ENCODE results near the gene PDCD1LG2. TPM values are rescaled to one million over a fixed set of nuclear protein-coding genes. Genes with fewer than 3 reads are reported as not detected.
"Not testable (repeated sequence)": the region's sequence is repeated elsewhere in the genome, so short reads cannot be mapped to it uniquely, and the experiment has no call there.

Gene PDCD1LG2
- total and polyA plus RNA-seq, 2 donors: 3.4 to 8.2 TPM

DNA sequence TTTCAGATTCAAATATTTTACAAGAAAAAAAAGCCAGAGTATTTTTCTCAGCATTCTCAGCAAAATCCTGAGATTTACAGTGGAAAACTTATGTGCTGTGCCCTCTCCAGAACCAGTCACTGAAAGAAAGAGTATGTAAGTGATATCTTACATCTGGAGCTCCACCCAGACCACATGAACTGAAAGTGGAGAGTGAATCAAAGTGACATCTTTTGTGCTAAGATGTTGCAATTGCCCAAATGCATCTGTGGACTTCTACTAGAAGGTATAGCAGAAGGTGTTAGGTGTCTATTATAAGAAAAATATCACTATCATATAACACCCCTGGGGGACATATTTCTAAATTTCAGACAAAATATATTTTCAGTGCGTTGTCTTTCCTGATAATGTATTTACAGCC lies 69.5 kb downstream of the PDCD1LG2 start:
- no peak overlapping the region for H3K4me3 ChIP-seq (ENCODE audit: low read length in 2 of 2)
- 94% methylated on average over 1 of the region's 1 CpG for WGBS
- peaks cover 0 to 5% of the 10 kb centered on the region in 2 donors for H3K4me1 ChIP-seq (ENCODE audit: control insufficient read depth in 2 of 2, insufficient read depth in 2 of 2, low read length in 2 of 2)
- H3K36me3 ChIP-seq (ENCODE audit: control insufficient read depth in 2 of 2, insufficient read depth in 2 of 2, low read length in 1 of 2): peaks cover 0 to 5% of the 10 kb centered on the region in 2 donors
- H3K9me3 ChIP-seq (ENCODE audit: control insufficient read depth in 2 of 2, insufficient read depth in 1 of 2, low read length in 1 of 2): no peaks in the 10 kb centered on the region
- H3K27me3 ChIP-seq (ENCODE audit: control insufficient read depth in 2 of 2, insufficient read depth in 1 of 2, low read length in 1 of 2): no peaks in the 10 kb centered on the region
- DNase-seq (ENCODE audit: low read depth in 6 of 9, low spot score in 9 of 9): no peak
- no peak overlapping the region for H3K27ac ChIP-seq (ENCODE audit: low read depth in 1 of 2, low read length in 1 of 2)

GRCh38 chr9:5580650-5581049 lies 70.3 kb downstream of the PDCD1LG2 start:
- no peak for DNase-seq (ENCODE audit: low read depth in 6 of 9, low spot score in 9 of 9)
- Histone ChIP-seq H3K9me3 (ENCODE audit: control insufficient read depth in 2 of 2, insufficient read depth in 1 of 2, low read length in 1 of 2) (no peaks in the 10 kb centered on the region), H3K4me3 (ENCODE audit: low read length in 2 of 2) (no peak overlapping the region), H3K36me3 (ENCODE audit: control insufficient read depth in 2 of 2, insufficient read depth in 2 of 2, low read length in 1 of 2) (peaks cover 0 to 4% of the 10 kb centered on the region in 2 donors), H3K27me3 (ENCODE audit: control insufficient read depth in 2 of 2, insufficient read depth in 1 of 2, low read length in 1 of 2) (no peaks in the 10 kb centered on the region), H3K27ac (ENCODE audit: low read depth in 1 of 2, low read length in 1 of 2) (no peak overlapping the region), H3K4me1 (ENCODE audit: control insufficient read depth in 2 of 2, insufficient read depth in 2 of 2, low read length in 2 of 2) (peaks cover 0 to 5% of the 10 kb centered on the region in 2 donors)
- 97% methylated on average over 3 of the region's 3 CpGs for WGBS

DNA sequence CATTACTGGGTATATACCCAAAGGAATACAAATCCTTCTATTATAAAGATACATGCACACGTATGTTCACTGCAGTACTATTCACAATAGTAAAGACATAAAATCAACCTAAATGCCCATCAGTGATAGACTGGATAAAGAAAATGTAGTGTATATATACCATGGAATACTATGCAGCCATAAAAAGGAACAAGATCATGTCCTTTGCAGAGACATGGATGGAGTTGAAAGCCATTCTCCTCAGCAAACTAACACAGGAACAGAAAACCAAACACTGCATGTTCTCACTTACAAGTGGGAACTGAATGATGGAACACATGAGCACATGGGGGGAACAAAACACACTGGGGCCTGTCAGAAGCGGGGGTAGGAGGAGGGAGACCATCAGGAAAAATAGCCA lies 71.4 kb downstream of the PDCD1LG2 start:
- not testable (repeated sequence) for H3K4me1 ChIP-seq (ENCODE audit: control insufficient read depth in 2 of 2, insufficient read depth in 2 of 2, low read length in 2 of 2); H3K36me3 ChIP-seq (ENCODE audit: control insufficient read depth in 2 of 2, insufficient read depth in 2 of 2, low read length in 1 of 2); H3K27me3 ChIP-seq (ENCODE audit: control insufficient read depth in 2 of 2, insufficient read depth in 1 of 2, low read length in 1 of 2); H3K4me3 ChIP-seq (ENCODE audit: low read length in 2 of 2); DNase-seq (ENCODE audit: low read depth in 6 of 9, low spot score in 9 of 9); H3K9me3 ChIP-seq (ENCODE audit: control insufficient read depth in 2 of 2, insufficient read depth in 1 of 2, low read length in 1 of 2); H3K27ac ChIP-seq (ENCODE audit: low read depth in 1 of 2, low read length in 1 of 2)
- 97% methylated on average over 2 of the region's 2 CpGs for WGBS

DNA sequence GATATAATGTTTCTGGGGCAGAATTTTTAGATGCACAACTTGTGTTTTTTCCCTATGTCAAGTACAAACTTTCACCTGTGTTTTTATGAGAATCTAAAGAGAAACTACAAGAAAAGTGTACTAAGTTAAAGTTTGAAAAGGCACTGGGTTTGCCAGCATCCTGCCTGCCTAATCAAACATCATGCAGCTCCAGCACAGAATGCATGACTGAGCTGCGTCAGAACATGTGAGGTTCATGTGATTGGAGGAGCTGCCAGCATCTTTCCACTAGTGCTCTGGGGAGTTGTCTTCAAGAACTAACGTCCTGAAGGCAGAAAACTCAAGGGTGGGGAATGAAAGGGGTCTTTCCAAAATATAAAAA lies 72.5 kb downstream of the PDCD1LG2 start:
- H3K9me3 ChIP-seq (ENCODE audit: control insufficient read depth in 2 of 2, insufficient read depth in 1 of 2, low read length in 1 of 2): no peaks in the 10 kb centered on the region
- peak in 1 of 9 donors; percentile 50 for DNase-seq (ENCODE audit: low read depth in 6 of 9, low spot score in 9 of 9)
- H3K36me3 ChIP-seq (ENCODE audit: control insufficient read depth in 2 of 2, insufficient read depth in 2 of 2, low read length in 1 of 2): no peaks in the 10 kb centered on the region
- peak overlapping the region in 1 of 2 donors; percentile 73 for H3K27ac ChIP-seq (ENCODE audit: low read depth in 1 of 2, low read length in 1 of 2)
- 81% methylated on average over 2 of the region's 2 CpGs for WGBS
- H3K4me3 ChIP-seq (ENCODE audit: low read length in 2 of 2): no peak overlapping the region
- H3K4me1 ChIP-seq (ENCODE audit: control insufficient read depth in 2 of 2, insufficient read depth in 2 of 2, low read length in 2 of 2): peaks cover 4 to 9% of the 10 kb centered on the region in 2 donors
- no peaks in the 10 kb centered on the region for H3K27me3 ChIP-seq (ENCODE audit: control insufficient read depth in 2 of 2, insufficient read depth in 1 of 2, low read length in 1 of 2)

- H3K27ac ChIP-seq (ENCODE audit: low read depth in 1 of 2, low read length in 1 of 2): peak overlapping the region in 1 of 2 donors; percentile 64
- no peaks in the 10 kb centered on the region for H3K27me3 ChIP-seq (ENCODE audit: control insufficient read depth in 2 of 2, insufficient read depth in 1 of 2, low read length in 1 of 2)
- no peak overlapping the region for H3K4me3 ChIP-seq (ENCODE audit: low read length in 2 of 2)
- H3K9me3 ChIP-seq (ENCODE audit: control insufficient read depth in 2 of 2, insufficient read depth in 1 of 2, low read length in 1 of 2): no peaks in the 10 kb centered on the region
- no peaks in the 10 kb centered on the region for H3K36me3 ChIP-seq (ENCODE audit: control insufficient read depth in 2 of 2, insufficient read depth in 2 of 2, low read length in 1 of 2)
- H3K4me1 ChIP-seq (ENCODE audit: control insufficient read depth in 2 of 2, insufficient read depth in 2 of 2, low read length in 2 of 2): peaks cover 4 to 9% of the 10 kb centered on the region in 2 donors
- peak in 1 of 9 donors; percentile 53 for DNase-seq (ENCODE audit: low read depth in 6 of 9, low spot score in 9 of 9)
Measured at GRCh38 chr9:5586391-5586802, 76.1 kb downstream of the PDCD1LG2 start.

GRCh38 chr9:5587024-5587423 lies 76.7 kb downstream of the PDCD1LG2 start:
- Histone ChIP-seq H3K27ac (ENCODE audit: low read depth in 1 of 2, low read length in 1 of 2) (no peak overlapping the region), H3K27me3 (ENCODE audit: control insufficient read depth in 2 of 2, insufficient read depth in 1 of 2, low read length in 1 of 2) (no peaks in the 10 kb centered on the region), H3K9me3 (ENCODE audit: control insufficient read depth in 2 of 2, insufficient read depth in 1 of 2, low read length in 1 of 2) (no peaks in the 10 kb centered on the region), H3K4me3 (ENCODE audit: low read length in 2 of 2) (no peak overlapping the region), H3K4me1 (ENCODE audit: control insufficient read depth in 2 of 2, insufficient read depth in 2 of 2, low read length in 2 of 2) (peaks cover 4 to 9% of the 10 kb centered on the region in 2 donors), H3K36me3 (ENCODE audit: control insufficient read depth in 2 of 2, insufficient read depth in 2 of 2, low read length in 1 of 2) (no peaks in the 10 kb centered on the region)
- WGBS: 98% methylated on average over 1 of the region's 1 CpG
- no peak for DNase-seq (ENCODE audit: low read depth in 6 of 9, low spot score in 9 of 9)

GRCh38 chr9:5592231-5592630 lies 81.9 kb downstream of the PDCD1LG2 start:
- Histone ChIP-seq H3K4me3 (ENCODE audit: low read length in 2 of 2) (no peak overlapping the region), H3K27ac (ENCODE audit: low read depth in 1 of 2, low read length in 1 of 2) (peak overlapping the region in 1 of 2 donors; percentile 49), H3K9me3 (ENCODE audit: control insufficient read depth in 2 of 2, insufficient read depth in 1 of 2, low read length in 1 of 2) (no peaks in the 10 kb centered on the region), H3K4me1 (ENCODE audit: control insufficient read depth in 2 of 2, insufficient read depth in 2 of 2, low read length in 2 of 2) (peaks cover 0 to 3% of the 10 kb centered on the region in 2 donors), H3K36me3 (ENCODE audit: control insufficient read depth in 2 of 2, insufficient read depth in 2 of 2, low read length in 1 of 2) (peaks cover 0 to 3% of the 10 kb centered on the region in 2 donors), H3K27me3 (ENCODE audit: control insufficient read depth in 2 of 2, insufficient read depth in 1 of 2, low read length in 1 of 2) (no peaks in the 10 kb centered on the region)
- WGBS: 93% methylated on average over 3 of the region's 3 CpGs
- no peak for DNase-seq (ENCODE audit: low read depth in 6 of 9, low spot score in 9 of 9)

GRCh38 chr9:5592904-5593303 lies 82.6 kb downstream of the PDCD1LG2 start:
- no peaks in the 10 kb centered on the region for H3K27me3 ChIP-seq (ENCODE audit: control insufficient read depth in 2 of 2, insufficient read depth in 1 of 2, low read length in 1 of 2)
- H3K4me3 ChIP-seq (ENCODE audit: low read length in 2 of 2): no peak overlapping the region
- WGBS: 95% methylated on average over 5 of the region's 5 CpGs
- no peak for DNase-seq (ENCODE audit: low read depth in 6 of 9, low spot score in 9 of 9)
- H3K4me1 ChIP-seq (ENCODE audit: control insufficient read depth in 2 of 2, insufficient read depth in 2 of 2, low read length in 2 of 2): peaks cover 0 to 3% of the 10 kb centered on the region in 2 donors
- peak overlapping the region in 1 of 2 donors; percentile 20 for H3K27ac ChIP-seq (ENCODE audit: low read depth in 1 of 2, low read length in 1 of 2)
- no peaks in the 10 kb centered on the region for H3K9me3 ChIP-seq (ENCODE audit: control insufficient read depth in 2 of 2, insufficient read depth in 1 of 2, low read length in 1 of 2)
- peaks cover 0 to 3% of the 10 kb centered on the region in 2 donors for H3K36me3 ChIP-seq (ENCODE audit: control insufficient read depth in 2 of 2, insufficient read depth in 2 of 2, low read length in 1 of 2)

GRCh38 chr9:5593904-5594303 lies 83.6 kb downstream of the PDCD1LG2 start:
- H3K4me3 ChIP-seq (ENCODE audit: low read length in 2 of 2): no peak overlapping the region
- DNase-seq (ENCODE audit: low read depth in 6 of 9, low spot score in 9 of 9): peak in 1 of 9 donors; percentile 35
- no peaks in the 10 kb centered on the region for H3K27me3 ChIP-seq (ENCODE audit: control insufficient read depth in 2 of 2, insufficient read depth in 1 of 2, low read length in 1 of 2)
- WGBS: 42% methylated on average over 2 of the region's 2 CpGs
- peak overlapping the region in 1 of 2 donors; percentile 9 for H3K27ac ChIP-seq (ENCODE audit: low read depth in 1 of 2, low read length in 1 of 2)
- no peaks in the 10 kb centered on the region for H3K9me3 ChIP-seq (ENCODE audit: control insufficient read depth in 2 of 2, insufficient read depth in 1 of 2, low read length in 1 of 2)
- H3K4me1 ChIP-seq (ENCODE audit: control insufficient read depth in 2 of 2, insufficient read depth in 2 of 2, low read length in 2 of 2): peaks cover 0 to 3% of the 10 kb centered on the region in 2 donors
- peaks cover 0 to 3% of the 10 kb centered on the region in 2 donors for H3K36me3 ChIP-seq (ENCODE audit: control insufficient read depth in 2 of 2, insufficient read depth in 2 of 2, low read length in 1 of 2)

DNA sequence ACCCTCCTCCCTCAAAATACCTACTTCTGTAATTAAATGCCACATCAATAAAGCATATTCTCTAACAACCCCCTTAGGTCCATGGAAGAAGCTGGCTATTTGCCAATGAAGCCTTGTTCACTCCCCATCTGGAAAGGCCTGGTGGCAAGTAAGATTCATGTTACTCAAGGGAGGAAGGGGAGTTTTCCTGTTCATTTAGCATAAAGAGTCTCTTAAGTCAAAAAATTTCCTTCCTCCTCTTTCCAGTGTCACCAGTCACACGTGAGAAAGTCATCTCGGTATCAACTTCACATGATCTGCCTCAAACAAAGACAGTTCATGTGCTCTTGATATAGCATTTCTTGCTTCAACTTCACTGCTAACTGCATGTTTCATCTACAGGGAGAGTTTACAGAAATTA lies 85.8 kb downstream of the PDCD1LG2 start:
- no peak overlapping the region for H3K4me3 ChIP-seq (ENCODE audit: low read length in 2 of 2)
- 52% methylated on average over 2 of the region's 2 CpGs for WGBS
- H3K27ac ChIP-seq (ENCODE audit: low read depth in 1 of 2, low read length in 1 of 2): peak overlapping the region in 1 of 2 donors; percentile 33
- DNase-seq (ENCODE audit: low read depth in 6 of 9, low spot score in 9 of 9): peak in 1 of 9 donors; percentile 16
- no peaks in the 10 kb centered on the region for H3K9me3 ChIP-seq (ENCODE audit: control insufficient read depth in 2 of 2, insufficient read depth in 1 of 2, low read length in 1 of 2)
- peaks cover 0 to 3% of the 10 kb centered on the region in 2 donors for H3K4me1 ChIP-seq (ENCODE audit: control insufficient read depth in 2 of 2, insufficient read depth in 2 of 2, low read length in 2 of 2)
- peaks cover 0 to 3% of the 10 kb centered on the region in 2 donors for H3K36me3 ChIP-seq (ENCODE audit: control insufficient read depth in 2 of 2, insufficient read depth in 2 of 2, low read length in 1 of 2)
- H3K27me3 ChIP-seq (ENCODE audit: control insufficient read depth in 2 of 2, insufficient read depth in 1 of 2, low read length in 1 of 2): no peaks in the 10 kb centered on the region
